Mesenteric fat pad (tissue), 1 donor: ENCODE data around the gene GFOD1. TPM values are rescaled to one million over a fixed set of nuclear protein-coding genes. Genes with fewer than 3 reads are reported as not detected.

Experiments used
- DNase-seq: peaks from one replicate; pipeline ENCODE4 v3.0.0-alpha.2; 2020; ENCODE audit warnings: low spot score
- total RNA-seq: library from RNA; stranded (reverse); fragmentation: NEBNext Ultra II Directional; extraction: Animal tissue kit (Norgen Biotek cat#: 25700); gene quantifications from one replicate; pipeline ENCODE4 v1.2.1, GENCODE V29; 2021
- donor health status: DM: yes; HTN: yes; CAD: no.

Gene GFOD1
- total RNA-seq, 1 donor from 2014 or later: 25.9 TPM

DNA sequence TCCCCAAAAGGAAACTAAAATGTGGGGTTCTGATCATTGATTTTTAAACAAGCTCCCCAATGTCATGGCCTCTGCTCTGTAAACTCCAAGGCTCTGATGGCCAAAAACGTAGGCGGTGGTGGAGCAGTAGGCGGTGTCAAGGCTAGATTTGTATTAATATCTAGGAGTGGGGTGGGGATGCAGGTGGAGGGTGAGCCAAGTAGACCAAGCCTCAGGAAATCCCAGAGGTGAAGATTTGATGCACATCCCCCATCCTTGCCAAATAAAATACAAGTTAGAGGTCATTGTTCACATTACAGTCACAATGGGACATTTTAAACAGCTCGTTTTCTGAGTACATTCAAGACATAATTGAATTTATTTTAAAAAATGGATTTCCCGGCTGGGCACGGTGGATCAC is 128.1 kb downstream of the GFOD1 start:
- no peak for DNase-seq

DNA sequence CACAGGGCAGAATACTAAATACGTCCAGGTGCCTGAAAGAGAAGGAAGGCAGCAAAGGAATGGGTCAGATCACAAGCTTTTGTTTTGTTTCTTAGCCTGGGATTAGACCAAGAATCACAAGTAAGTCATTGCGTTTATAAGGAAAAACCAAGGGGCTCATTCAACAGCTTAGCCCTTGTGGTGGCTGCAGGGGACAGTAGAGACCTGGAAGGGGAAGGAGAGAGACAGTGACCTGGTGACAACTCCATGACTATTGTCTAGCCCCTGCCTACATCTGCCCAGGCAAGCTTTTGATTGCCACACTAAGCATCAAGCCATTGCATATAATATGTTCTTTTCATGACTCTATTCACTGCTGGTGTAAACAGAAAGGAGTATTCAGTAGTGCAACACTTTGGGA is 128.9 kb downstream of the GFOD1 start:
- DNase-seq: no peak

DNA sequence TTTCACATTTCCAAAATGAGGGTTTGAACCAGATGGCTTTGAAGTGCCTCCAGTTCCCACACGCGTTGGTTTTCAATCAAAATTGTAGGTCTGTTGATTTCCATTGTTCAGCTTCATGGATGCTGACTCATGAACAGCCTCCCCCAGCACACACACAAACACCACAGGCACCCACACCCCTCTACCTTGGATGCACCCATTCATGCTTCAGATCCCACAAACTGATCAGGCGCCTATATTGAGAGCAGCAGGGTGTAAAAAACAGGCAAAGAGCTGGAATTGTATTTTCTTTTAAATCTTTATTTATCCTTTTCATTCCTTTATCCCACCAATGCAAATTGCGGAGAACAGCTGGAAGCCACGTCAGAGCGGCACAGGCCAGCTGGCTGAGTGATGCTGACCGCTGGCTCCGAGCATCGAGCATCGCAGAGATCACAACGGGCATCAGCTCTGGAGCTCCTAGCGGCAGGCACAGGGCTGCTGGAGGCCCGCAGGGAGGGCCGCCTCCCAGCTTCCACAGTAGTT is 129.8 kb downstream of the GFOD1 start:
- DNase-seq: no peak

DNA sequence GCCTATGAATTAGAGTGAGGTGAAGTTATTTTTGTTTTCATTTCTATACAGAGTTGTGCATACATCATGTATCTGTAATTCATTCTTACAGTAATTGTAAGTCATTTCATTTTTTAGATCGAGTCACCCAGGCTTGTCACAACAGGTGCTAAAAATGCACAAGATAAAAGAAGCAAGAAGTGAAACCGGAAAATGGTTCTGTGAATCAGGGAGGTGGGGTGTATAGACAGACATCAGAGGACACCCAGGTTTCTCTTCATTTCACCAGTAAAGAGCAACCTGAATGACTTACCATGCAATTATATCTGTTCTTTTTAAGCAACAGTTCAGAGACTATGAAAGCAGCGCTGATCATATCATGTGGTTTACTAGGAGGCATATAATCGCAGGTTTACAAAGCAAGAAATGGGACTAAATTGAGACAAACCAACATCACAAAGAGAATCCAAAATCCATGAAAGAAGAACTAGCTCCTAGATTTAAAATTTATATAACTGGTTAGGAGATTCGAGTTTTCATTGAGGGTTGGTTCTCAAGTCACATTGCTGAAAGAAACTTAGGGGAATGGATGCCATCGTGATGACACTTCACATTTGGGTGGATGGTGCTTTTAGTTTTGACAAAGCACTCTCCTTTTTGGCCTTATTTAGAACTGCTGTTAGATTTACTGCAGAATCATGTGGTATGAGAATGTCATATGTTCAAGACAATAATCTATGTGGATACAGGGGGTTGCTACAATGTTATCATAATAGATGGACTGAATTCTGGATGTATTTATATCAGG is 131.2 kb downstream of the GFOD1 start:
- DNase-seq: no peak

DNA sequence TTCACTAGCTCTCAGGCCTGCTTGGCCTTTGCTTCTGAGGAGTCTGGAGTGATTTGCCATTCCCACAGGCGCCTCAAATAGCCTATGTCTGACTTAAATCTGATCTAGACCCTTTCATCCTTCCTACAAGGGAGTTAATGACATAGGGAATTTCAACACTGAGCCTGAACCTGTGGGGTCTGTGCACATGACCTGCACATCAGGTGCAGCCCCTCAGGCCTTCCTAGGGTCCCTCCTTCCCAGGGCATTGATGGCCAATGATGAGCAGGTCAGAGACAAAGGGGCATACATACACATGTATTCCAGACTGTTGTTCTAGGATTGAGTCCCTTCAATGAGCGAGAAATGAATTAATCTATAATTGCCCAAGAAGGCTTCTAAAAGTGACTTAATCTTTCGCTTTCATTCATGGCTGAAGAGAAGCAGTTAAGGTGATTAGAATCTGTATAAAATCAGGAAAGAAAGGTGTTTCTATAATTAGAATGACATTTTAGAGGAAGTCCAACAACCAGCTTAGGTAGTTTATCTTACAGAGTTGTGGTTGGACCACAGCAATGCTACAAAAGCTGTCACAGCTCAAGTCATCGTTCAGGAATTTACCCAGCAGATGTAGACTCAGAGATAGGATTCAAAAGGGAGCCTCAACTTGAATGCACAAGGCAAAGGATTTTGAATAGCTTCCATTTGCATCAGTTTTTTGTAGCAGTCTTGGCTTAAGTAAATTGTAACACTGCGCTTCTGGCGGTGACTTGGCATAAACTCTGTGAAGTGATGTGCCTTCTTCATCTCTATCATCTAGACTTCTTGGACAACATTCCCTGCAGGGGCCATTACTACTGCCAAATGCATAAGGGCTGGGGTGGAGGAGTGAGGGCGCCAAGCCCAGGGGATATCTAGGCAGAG is 132.1 kb downstream of the GFOD1 start:
- no peak for DNase-seq

DNA sequence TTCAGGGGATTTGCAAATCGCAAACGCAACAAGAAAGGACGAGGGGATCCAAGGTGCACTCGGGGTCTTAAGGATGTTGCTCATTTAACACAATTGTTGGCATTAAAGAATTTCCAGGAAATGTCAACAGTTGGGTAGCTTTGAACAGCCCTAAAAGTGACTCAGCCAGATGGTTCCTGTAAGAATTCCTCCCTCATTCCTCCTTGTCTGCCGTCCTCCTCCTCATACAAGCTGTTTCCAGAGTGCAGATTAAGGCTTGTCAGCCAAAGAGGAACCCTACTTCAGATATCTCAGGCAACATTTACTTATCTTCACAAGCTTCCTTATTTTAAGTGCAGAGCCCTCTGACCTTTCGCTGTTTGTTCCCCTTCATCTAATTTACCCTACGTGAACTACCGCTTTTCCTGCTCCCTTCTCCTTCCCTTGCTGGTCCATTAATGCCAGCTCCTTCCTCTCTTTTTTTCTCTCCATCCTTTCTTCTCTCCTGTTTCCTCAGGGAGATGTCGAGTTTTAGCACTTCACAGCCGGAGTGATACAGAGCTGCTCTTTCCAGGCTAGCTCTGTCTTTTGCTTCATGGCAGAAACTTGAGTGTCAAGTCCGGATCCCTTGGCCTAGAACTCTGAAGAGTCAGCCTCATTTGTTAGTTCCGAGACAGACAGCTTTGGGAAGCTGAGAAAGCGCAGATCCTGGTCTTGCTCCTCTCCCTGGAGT is 132.9 kb downstream of the GFOD1 start:
- no peak for DNase-seq

DNA sequence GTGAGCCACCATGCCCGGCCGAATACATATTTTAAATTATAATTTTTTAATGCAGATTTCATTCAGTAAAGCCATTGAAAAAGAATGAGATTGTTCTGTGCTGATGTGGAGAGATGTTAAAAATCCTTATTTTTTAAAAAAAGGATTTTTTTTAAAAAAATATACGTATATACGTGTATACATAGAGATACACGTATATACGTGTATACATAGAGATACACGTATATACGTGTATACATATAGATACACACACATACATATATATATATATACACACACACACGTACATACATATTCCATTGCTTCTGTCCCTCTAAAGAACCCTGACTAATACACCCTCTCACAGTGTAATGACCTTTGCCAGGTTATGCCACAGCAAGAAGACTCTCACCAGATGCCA is 135.2 kb downstream of the GFOD1 start:
- no peak for DNase-seq

DNA sequence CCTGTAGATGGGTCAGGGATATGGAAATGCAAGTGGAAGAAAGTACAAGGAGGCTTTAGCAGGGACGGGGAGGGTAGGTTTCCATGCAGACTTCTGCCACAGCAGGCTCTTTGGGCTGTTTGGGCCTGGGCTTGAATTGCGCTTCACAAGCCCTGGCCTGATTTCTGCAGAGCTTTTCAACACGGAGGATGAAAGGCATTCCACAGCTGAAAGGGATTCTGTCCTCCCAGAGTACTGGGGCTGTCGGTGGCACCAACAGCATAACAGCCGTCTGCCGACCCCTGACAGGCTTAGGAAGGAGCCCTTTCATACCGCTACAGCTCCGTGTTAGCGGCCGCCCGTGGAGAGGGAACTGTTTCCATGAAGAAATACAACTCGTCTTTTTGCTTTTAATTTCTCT is 136.1 kb downstream of the GFOD1 start:
- no peak for DNase-seq

DNA sequence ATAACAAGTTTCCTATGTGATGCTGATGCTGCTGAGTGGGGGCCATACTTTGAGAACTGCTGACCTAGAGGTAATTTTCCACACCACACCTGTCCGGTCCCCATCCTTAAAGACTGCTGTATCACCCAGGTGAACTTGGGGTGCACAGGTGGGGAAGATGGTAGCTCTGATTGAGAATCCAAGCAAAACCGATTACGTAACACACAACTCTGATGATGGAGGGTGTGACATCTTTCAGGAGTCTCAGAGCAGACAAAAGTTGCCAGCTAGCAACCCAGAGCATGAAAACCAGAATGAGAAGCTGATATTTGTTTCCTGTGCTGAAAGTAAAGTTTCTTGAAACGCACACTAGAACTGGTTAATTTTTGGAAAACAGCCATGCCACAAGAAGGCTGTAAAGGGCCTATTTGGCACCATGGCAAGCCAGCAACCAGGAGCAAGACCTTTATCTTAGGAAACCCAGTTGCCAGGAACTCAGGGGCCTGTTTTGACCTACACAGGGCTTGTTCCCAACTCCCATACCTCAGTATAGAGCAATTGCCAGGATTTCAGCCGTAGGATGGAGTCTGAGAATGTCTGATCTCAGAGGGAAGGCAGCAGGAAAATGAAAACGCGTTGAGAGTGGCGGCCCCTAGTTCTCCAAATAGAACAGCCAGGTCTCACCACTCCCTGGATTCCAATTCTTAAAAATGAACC is 137.4 kb downstream of the GFOD1 start:
- no peak for DNase-seq

DNA sequence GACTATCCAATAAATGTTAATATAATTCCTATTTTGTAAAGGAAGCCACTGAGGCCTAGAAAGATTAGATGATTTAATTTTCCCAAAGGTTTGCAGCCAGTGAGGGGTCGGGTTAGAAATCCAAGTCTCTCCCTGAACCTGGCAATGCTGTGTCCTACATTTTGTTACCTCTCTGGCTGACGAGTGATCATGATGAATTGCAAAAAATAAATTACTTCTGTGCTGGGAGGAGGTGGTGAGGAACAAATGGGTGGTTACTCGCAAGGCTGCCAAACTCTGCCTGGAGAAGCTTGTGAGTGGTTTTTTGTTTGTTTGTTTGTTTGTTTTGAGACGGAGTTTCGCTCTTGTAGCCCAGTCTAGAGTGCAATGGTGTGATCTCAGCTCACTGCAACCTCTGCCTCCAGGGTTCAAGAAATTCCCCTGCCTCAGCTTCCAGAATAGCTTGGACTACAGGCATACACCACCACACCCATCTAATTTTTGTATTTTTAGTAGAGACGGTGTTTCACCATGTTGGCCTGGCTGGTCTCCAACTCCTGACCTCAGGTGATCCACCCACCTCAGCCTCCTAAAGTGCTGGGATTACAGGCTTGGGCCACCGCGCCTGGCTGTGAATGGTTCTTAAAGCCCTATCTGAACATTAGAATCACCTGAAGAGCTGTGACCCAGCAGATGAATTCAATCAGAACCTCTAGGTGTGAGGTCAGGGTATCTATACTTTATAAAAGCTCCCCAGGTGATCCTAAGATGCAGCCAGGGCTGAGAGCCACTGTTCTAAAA is 138.9 kb downstream of the GFOD1 start:
- no peak for DNase-seq

DNA sequence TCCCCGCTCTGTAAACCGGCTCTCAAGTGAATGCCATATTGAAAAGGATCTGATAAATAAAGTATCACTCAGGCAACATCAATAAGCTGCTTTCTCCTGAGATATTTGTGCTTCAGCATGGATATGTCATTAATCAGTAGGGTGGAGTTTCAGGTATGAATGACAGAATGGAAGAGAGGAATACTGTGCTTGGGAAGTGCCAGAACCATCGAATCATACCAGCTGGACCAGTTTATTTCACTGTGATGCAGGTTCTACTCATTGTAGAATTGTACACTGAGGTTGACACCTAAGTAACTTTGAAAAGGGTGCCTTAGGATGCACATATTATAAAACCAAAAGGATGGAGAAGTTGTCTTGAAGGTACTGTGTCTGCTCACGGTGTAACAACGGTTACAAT is 141.2 kb downstream of the GFOD1 start:
- no peak for DNase-seq

DNA sequence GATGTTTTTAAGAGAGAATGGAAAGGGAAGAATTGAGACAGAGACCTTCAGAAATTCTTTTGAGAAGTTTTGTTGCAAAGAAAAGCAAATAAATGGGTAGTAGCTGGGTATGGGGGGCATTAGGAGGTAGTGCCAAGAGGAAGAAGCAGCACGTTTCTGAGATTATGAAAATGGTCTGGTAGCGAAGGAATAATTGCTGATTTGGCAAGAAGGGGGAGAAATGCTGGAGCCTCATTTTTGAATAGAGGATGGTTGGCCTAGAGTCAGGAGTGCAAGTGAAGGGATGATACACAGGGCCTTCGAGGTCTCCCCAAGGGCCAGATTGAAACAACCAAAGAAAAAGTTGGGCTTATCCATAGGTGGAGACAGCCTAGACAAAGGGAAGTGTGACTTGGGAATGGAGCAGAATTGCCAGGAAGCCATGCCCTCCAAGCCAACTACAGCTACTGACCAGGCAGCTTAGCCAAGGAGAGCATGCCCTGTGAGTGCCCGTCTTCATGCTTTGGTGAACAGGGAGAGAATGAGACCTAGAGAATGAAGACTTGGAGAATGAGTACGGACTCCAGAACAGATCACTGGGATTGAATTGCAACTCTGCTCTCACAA is 144.9 kb downstream of the GFOD1 start:
- no peak for DNase-seq

DNA sequence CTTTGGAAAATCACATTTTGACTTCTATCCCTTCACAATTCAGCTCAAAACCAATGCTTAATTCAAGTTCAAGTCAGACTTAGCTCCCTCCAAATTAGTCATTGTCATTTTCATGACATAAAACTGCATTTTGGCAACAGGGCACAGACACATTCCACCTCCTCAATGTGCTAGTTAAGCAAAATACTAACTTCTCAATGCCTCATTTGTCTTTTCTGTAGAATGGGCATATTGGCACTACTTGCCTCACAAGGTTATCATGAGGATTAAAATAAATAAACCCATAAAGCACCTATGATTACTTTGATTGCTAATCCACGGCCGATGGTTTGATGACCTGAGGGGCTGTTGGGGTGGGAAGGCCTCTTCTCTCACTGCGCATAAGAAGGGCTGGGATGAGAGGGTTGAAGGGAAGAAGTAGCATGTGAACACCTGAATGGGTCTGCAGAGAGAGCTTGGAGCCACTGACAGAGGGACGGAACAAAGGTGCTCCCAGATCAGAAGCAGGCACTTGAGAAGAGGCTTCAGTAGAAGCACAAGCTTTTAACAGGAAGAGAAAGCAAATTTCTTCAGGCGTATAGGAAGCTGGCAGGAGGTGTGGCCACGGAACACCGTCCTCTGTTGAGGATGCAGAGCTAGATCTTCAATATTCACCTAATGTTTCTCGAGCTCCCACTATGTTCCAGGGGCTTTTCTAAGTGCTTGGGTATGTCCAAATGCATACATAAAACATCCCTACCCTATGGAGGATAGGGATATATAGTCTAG is 147.4 kb downstream of the GFOD1 start:
- DNase-seq: no peak

DNA sequence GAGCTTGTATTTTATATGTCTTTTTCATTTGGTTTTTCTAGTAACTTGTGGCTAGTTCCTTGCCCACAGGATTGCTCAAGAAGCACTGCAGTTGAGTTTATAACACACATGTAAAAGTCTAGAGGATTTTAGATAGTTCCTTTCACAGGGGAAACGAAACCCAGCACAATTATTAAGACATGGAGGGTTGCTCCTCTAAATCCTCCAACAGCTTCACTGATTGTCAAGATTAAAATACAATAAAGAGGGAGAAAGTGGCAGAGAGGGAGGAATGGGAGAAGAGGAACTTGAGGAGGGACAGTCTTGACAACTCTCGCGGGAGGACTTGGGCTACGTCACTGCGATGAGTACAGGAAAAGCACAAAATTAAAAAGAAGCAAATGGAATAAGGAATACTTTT is 149.4 kb downstream of the GFOD1 start:
- DNase-seq: no peak

DNA sequence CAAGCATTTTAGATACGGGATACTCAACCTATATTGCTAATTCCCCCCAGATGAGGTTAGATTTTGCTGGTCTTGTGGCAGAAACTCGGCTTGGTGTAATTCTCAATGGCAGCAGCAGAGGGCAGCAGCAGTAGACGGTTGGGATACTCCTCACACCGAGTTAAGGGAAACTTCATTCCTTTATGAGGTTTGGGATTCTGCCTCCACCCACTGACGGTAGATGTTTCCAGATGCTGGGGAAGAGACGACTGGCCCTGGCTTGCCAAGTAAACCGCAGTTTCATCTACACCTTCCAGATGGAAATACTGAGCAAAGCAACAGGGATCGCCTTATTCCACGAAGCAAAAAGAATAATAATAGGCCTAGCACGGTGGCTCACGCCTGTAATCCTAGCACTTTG is 150.8 kb downstream of the GFOD1 start:
- no peak for DNase-seq

DNA sequence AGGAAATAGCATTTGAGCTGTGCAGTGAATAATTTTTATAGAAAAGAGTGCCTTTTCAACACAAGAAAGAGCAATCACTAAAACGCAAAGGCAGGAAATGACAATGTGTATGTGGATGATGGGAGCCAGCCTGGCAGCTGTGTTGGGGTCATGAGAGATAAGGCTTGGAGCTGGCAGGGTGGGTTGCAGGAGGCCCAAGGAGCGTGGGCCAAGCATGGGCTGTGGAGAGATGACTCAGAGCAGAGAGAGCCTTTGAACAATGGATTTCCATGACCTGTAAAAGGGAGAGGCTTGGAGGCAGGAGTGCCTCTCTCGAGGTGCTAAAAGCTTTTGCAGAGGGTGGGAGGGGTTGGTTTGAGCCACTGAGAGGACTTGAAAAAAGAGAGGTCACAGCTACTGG is 152.4 kb downstream of the GFOD1 start:
- DNase-seq: no peak

DNA sequence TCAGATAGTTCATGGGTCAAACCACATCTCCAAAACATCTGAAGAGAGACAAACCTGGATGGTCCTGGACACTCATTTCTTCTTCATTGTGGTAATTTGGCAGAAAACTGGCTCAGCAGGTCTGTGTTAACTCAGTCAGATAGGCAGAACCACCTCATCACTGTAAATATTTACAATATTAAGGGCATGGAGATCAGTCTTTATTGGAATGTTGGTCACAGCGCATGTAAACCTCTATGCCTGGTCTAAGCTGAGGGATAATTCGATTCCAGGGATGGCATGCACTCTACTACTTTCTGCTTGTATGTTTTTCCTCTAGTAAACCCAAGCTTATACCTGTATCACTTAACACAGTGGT is 155.1 kb downstream of the GFOD1 start:
- no peak for DNase-seq

DNA sequence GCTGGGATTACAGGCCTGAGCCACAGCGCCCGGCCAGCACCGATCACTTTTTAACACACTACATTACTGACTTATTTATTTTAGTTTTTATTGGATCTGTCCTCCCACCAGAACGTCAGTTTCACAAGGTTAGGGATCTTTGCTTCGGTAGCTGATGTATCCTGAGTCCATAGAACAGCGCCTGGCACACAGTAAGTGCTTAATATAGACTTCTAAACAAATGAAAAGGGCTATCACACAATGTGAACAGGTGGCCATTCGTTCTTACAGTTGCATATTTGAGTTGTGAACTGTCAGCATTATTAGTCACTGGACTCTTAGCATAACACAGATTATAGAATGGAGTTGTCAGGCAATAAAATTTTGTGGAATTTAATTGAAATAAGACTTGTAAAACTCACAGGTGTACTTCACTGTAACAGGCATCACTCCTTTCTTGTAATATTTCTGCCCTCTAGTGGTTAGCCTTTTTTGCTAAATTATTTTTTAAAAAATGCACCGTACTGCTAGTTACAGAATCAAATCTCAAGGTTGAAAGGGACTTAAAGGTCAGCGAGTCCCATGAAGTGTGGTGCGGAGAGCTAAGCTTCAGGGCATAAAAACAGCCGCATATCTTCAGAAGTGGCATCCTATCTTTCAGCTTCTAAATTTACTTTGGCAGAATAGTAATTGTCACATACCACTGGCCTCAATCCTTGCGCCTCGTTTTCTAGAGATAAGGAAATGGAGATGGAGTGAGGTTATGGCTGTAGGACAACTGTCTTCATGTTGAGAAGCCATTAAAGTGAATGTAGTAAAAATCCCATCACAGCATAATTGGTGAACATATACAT is 155.7 kb downstream of the GFOD1 start:
- DNase-seq: no peak
